ENCODE results near the gene SPG7. TPM values are rescaled to one million over a fixed set of nuclear protein-coding genes. Genes with fewer than 3 reads are reported as not detected.
"Not testable (repeated sequence)": the region's sequence is repeated elsewhere in the genome, so short reads cannot be mapped to it uniquely, and the experiment has no call there.

SPG7 gene
- 108 TPM for total RNA-seq
- long read RNA-seq, transcript SPG7-239 (14 exons, 2,859 nt) = minor isoform, 14 of 343 reads
- long read RNA-seq, transcript SPG7-202 (10 exons, 2,288 nt) = minor isoform, 36 of 343 reads
- long read RNA-seq, transcript SPG7-268 (17 exons, 3,359 nt) = major isoform, 180 of 343 reads
- long read RNA-seq, partial matches to known transcripts = 77 of 343 reads
- long read RNA-seq, other reads (novel, unspliced or antisense) = 20 of 343 reads

GRCh38 chr16:89507834-89508590 is at the start of gene SPG7:
Gene SPG7, plus strand, starts transcription at chr16:89508403. Its CDS starts 15 bp downstream, at chr16:89508418.
- peak; percentile 93 for ATAC-seq
- peak; percentile 93 for DNase-seq
- intact Hi-C loops (cut with micrococcal nuclease) = no loop called here

- intact Hi-C loops (cut with micrococcal nuclease) = no loop called here
- no peak for ATAC-seq
- no peak for DNase-seq
Observed at GRCh38 chr16:89458551-89458950, 49.7 kb upstream of the SPG7 start.

DNA sequence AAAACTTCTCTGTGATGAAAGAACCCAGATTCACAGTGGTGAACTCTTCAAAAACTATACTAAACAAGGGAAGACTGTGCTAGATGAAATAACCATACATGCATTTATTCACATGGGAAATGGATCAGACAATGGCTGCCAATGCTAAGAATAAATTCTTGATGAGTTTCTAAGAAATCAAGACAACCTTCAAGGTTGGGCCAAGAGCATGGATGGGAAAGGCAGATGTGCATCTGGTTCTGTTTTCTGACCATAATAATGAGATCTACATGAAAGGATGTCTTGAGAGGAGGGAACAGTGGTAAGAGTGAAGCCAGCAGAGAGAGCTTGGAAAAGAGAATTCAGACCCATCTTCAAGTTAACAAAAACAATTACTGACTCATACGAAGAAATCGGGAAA is 49.2 kb upstream of the SPG7 start:
- ATAC-seq (peak; percentile 36), DNase-seq (no peak)
- intact Hi-C loops (cut with micrococcal nuclease) = no loop called here

DNA sequence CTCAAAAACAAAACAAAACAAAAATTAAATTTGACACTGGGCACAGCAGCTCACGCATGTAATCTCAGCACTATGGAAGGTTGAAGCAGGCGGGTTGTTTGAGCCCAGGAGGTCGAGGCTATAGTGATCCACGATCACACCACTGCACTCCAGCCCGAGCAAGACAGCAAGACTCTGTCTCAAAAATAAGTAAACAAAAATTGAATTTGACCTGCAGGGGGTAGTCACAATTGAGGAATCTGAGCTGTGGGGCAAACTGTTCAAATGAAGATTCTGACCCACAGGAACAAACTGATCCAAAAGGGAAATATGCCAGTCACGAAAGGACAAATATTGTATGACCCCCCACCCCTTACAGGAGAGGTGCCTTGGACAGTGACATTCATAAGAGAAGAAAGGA is 47.6 kb upstream of the SPG7 start:
- DNase-seq (no peak), ATAC-seq (no peak)
- intact Hi-C loops (cut with micrococcal nuclease) = no loop called here

GRCh38 chr16:89461890-89462289 is 46.3 kb upstream of the SPG7 start:
- DNase-seq; ATAC-seq; intact Hi-C loops (cut with micrococcal nuclease): not testable (repeated sequence)

- intact Hi-C loops (cut with micrococcal nuclease); ATAC-seq; DNase-seq: not testable (repeated sequence)
Observed at GRCh38 chr16:89462639-89463038, 45.6 kb upstream of the SPG7 start.

GRCh38 chr16:89463312-89463711 is 44.9 kb upstream of the SPG7 start:
- ATAC-seq; DNase-seq; intact Hi-C loops (cut with micrococcal nuclease): not testable (repeated sequence)

DNA sequence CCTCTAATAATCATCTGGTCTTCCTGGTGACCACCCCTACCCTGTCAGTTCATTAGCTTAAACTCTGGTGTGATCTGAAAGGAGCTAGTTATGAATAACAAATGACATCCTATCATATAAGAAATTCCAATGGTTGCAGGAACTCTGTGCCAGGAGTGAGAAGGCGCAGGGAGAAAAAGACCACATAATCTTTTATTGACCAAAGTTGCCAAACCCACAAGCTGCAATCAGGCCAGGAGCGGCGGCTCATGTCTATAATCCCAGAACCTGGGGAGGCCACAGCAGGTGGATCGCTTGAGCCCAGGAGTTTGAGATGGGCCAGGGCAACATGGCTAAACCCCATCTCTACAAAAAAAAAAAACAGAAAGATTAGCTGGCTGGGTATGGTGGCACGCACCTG is 41.3 kb upstream of the SPG7 start:
- intact Hi-C loops (cut with micrococcal nuclease) = no loop called here
- ATAC-seq (no peak), DNase-seq (no peak)

DNA sequence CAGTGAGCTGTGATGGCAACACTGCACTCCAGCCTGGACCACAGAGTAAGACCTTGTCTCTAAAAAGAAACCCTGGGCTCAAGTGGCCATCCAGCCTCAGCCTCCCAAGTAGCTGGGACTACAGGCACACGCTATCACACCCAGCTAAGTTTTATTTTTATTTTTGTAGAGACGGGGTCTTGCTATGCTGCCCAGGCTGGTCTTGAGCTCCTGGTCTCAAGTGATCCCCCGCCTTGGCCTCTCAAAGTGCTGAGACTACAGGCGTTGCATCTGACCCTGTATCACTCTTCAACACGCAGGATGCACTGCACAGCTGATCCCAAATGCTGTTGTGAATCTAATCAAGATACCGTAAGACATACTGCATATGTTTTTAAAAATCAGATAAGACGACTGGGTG is 40.8 kb upstream of the SPG7 start:
- DNase-seq (no peak), ATAC-seq (no peak)
- intact Hi-C loops (cut with micrococcal nuclease) = no loop called here

GRCh38 chr16:89472711-89473075 is 35.5 kb upstream of the SPG7 start:
- ATAC-seq = no peak
- DNase-seq = no peak
- intact Hi-C loops (cut with micrococcal nuclease) = no loop called here

DNA sequence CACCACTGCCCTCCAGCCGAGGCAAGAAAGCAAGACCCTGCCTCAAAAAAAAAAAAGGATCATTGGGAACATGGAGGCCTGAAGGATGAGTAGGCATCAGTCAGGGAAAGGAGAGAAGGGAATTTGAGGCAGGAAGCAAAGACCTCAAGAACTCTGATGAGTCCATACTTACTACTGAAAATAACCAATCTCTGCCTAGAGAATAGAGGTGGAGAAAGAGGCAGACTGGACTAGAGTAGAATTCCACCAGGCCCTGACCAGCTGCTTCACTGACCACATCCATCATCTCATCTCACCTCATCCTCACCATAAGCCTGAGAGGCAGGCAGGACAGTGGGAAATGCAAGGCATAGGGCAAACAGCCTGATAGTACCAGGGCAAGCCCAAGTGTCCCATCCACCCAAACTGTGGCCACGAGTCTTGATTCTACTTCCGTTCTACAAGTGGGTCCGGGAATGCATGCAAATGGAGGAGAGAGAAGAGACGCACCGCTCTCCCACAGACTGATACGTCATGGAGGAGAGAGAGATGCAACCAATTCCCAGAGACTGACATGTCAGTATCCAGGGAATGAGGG is 35.0 kb upstream of the SPG7 start:
- DNase-seq = no peak
- intact Hi-C loops (cut with micrococcal nuclease) = no loop called here
- no peak for ATAC-seq

DNA sequence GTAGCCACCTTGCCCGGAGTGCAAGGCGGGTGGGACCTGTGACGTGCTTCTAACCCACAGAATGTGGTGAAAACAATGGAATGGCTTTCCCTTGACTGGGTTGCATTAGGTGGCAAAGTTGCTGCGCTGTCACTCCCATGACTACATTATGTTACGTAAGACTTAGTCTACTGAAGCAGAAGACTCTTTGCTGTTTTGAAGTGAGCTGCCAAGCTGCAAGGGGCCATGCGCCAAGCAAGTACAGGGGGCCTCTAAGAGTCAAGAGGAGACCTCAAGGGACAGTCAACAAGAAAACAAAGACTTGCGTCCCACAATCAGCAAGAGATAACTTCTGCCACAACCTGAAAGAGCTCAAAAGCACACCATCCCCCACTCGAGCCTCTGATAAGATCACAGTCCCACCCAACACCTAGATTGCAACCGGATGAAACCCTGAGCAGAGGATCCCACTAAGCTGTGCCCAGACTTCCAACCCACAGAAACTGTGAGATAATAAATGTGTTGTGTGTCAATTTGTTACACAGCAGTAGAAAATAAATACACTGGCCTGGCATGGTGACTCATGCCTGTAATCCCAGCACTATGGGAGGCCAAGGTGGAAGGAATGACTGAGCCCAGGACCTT is 34.3 kb upstream of the SPG7 start:
- intact Hi-C loops (cut with micrococcal nuclease) = loop anchor here (2.0 kb wide), 1 partner anchor 77 kb away; no protein-coding TSS in a partner anchor
- DNase-seq (no peak), ATAC-seq (no peak)

DNA sequence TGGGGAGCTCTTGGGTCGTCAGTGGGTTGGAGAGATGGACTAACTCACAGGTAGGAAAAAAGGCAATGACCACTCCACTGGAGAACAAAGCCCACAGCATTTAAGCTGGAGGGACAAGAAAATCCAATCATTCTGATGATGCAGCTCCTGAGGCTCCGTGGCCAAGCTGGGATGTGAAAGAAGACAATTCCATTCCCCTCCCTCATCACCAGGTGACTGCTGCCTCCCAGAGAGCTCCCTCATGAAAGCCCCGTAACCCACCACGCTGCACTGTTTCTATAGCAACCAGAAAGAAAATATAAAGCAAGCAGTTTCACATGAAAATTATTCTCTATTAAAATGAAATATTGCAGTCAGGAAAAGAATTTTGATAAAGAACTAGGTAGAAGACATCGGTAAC is 33.1 kb upstream of the SPG7 start:
- ATAC-seq = no peak
- intact Hi-C loops (cut with micrococcal nuclease) = loop anchor here (2.0 kb wide), 1 partner anchor 78 kb away; no protein-coding TSS in a partner anchor

GRCh38 chr16:89476379-89476778 is 31.8 kb upstream of the SPG7 start:
- intact Hi-C loops (cut with micrococcal nuclease) = no loop called here
- ATAC-seq = no peak

More for the DNA sequence above, 33.1 kb upstream of the SPG7 start:
- DNase-seq = no peak

DNA sequence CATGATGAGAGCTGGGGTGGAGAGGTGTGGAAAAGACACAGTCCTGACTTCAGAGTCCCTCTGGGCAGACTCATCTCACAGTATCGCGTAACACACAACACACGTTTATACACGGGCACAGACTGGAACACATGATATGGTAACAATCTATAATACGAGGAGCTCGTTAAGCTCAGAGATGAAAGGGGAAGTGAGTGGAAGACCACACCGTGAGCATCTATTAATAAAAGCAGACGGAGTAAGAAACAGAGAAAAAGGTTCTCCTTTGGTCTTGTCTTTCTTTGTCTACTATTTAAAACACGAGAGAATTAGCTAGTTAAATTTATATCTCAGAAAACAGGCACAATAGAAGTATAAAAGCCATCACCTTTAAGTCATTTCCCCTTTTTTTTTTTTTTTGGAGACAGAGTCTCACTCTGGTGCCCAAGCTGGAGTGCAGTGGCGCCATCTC is 31.4 kb upstream of the SPG7 start:
- DNase-seq (no peak), ATAC-seq (no peak)
- intact Hi-C loops (cut with micrococcal nuclease) = no loop called here

More at GRCh38 chr16:89476379-89476778, 31.8 kb upstream of the SPG7 start:
- DNase-seq = peak; percentile 5

DNA sequence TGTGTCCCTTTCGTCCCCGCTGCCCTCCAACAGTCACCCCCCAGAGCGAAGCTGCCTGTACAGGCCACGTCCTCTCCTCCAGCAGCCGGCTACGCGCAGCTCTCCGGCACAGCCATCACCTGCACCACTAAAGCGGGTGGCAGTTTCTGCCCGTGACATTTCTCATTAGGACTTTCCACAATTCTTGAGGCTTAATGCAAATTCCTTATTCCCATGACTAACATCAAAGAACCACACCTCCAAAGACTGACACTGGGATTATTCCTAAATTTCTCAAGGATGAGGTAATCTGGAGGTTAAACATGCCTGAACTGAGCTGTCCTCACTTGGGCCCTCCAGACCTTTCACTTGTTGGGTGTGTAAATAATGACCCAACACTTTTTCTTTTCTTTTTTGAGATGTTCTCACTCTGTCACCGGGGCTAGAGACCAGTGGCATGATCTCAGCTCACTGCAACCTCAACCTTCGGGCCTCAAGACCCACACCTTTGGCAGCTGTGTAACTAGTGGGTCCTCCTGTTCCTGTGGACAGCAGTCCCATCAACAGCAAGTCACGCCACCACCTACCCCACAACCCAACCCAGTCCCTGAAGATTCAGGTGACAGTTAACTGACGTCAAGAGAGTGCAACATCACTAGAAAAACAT is 29.5 kb upstream of the SPG7 start:
- intact Hi-C loops (cut with micrococcal nuclease) = no loop called here
- DNase-seq = no peak
- ATAC-seq = no peak

DNA sequence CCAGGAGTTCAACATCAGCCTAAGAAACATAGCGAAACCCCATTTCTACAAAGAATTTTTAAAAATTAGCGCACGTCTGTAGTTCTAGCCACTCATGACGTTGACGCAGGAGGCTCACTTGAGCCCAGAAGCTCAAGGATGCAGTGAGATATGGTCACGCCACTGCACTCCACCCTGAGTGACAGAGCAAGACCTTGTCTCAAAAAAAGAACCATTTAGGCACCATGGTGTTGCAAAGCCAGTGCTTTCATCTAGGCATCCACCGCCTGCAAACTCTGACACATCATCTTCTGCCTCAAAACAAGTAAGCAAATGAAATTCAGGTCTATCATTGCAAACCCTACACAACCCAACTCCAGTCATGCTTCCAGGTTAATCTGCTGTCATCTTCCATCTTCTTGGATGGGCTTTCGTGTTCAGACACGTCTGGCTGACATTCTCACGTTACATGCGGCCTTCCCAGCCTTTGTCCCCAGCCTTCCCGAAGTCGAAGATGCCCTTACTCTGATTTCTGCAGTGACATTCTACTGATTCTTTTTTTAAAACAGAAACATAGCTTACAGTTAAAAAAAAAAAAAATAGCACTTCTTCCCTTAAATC is 26.7 kb upstream of the SPG7 start:
- DNase-seq = peak; percentile 5
- intact Hi-C loops (cut with micrococcal nuclease) = loop anchor here (10.0 kb wide), 1 partner anchor 137 kb away; no protein-coding TSS in a partner anchor
- no peak for ATAC-seq

DNA sequence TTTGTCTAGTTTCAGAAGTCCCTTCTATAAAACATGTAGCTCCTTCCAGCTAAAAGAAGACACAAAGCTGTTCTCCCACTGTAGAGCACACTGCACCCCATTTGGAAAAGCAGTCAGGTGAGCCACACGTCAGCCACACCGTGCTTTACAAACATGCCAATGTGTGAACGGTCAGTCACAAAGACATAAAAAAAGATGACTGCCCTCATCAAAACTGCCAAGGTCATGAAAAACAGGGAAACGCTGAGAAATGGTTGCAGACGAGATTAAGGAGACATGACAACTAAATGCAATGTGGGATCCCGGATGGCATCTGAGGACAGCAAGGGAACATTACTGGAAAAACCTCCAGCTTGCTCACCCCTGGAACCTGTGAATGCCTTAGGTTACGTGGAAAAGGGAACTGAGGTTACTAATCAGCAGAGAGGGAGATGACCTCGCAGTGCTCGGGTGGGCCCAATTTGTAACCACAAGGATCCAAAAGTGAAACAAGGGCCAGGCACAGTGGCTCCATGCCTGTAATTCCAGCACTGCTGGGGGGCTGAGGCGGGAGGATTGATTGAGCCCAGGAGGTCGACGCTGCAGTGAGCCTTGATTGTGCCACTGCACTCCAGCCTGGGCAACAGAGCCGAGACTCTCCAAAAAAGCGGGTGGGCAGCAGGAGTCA is 25.9 kb upstream of the SPG7 start:
- ATAC-seq (peak; percentile 31), DNase-seq (no peak)
- intact Hi-C loops (cut with micrococcal nuclease) = loop anchor here (10.0 kb wide), 1 partner anchor 137 kb away; no protein-coding TSS in a partner anchor

Data from left ventricle myocardium superior (tissue), 1 donor.